CD4-positive, alpha-beta T cell treated with Interleukin-17A for 1 hour (primary cell): Measurements from ENCODE around the gene LYRM4.

ENCODE experiments used
- DNase-seq: peaks from one replicate; pipeline ENCODE4 v3.0.0-alpha.2; 2020

Gene LYRM4

DNA sequence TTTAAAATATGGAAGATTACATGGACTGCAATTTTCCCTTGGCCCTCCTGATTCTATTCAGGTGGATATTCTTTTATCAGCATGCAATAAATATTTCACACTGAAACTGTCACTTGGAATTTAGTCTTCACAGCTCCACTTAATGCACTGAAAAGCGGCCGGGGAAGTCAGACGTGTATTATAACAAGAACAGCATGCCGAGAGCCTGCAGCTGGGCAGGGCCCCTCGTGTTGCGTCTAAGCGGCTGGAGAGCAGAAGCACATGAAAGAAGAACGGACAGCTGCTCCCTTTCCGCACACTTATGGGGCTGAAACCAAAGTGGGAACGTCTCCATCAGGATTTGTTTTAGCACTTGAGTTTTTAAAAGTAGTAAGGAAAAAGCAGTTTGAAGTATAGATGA lies 57.2 kb downstream of the LYRM4 start:
- DNase-seq, result no peak

DNA sequence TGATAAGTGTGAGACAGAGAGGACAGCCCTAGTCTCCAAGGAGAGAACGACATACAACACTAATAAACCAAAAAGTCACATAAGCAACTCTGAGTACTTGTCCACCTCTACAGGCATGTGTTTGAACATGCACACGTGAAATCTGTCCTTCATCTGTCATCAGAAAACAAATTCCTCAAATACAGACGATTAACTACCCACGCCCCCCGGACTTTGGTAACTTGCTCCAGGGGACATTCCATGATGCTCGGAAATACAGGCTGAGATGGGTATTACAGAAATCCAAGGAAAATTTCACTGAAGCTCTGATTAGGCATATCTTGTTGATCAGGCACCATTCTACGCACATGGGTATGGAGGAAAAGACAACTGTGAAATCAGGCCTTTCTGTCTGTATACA lies 57.8 kb downstream of the LYRM4 start:
- DNase-seq, result no peak

DNA sequence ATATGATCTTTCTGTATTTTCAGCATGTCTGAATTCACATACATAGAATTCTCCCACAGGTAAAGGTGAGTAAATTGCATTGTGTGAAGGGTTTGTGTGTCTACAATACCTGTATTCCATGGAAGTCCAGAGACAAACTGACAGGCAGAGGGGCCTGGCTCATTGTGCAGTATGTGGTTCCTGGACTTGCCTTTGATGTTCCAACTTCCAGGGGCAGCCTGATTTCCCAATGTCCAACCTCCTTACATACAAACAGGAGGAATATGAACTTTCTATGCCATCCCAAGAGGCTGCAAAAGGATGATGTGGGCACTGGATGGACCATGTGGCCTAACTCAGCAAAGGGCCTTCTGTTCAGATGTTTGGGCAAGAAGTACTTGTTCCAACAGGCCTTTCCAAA lies 58.5 kb downstream of the LYRM4 start:
- no peak for DNase-seq

DNA sequence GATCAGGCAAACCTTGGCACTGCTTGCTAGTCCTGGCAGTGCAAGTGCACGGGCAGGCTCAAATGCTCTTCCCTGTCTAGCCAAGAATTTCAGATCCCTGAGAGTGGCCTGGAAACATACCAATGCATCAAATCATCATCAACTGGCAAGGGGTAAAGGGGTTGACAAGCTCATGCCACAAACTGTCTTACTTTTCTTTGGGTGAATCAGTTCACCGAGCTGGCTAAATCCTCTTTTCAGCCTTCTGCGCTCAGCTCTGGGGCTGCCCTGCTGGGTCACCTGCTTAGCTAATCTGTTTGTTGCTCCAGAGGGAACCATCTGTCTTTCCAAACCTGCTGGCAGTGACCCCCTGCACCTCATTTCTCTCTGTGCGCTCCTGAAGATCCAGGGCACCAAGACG lies 59.5 kb downstream of the LYRM4 start:
- DNase-seq, result no peak

DNA sequence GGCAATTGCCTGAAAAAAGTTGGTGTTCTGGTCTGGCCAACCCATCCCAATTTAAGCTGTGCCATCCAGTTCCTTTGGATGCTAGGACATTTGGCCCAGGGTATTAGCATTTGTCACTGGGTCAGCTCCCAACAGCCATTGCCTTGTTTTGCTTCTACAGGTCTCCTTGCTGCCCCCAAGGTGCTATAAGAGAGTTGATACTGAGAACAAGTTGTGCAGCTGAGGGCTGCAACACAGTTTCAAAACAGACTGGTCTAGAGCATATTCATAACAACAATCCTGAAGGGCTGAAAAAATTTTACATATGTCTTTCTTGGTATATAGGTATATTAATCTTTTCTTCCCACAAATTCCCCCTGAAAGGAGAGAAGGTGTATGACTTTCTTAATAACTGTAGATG lies 61.0 kb downstream of the LYRM4 start:
- no peak for DNase-seq

DNA sequence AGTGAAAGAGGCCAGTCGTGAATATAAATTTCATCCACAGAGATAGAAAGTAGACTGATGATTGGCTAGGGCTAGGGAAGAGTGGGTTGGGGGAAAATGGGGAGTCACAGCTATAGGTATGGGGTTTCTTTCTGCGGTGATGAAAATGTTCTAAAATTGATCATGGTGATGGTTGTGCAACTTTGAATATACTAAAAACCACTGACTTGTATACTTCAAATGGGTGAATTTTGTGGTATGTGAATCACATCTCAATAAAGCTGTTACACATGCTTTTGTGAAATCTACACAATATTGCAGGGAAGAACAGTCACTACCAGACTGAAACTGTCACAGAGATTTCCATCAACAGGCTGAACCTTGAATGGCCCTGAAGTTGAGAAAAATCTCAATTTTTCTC lies 61.5 kb downstream of the LYRM4 start:
- no peak for DNase-seq

DNA sequence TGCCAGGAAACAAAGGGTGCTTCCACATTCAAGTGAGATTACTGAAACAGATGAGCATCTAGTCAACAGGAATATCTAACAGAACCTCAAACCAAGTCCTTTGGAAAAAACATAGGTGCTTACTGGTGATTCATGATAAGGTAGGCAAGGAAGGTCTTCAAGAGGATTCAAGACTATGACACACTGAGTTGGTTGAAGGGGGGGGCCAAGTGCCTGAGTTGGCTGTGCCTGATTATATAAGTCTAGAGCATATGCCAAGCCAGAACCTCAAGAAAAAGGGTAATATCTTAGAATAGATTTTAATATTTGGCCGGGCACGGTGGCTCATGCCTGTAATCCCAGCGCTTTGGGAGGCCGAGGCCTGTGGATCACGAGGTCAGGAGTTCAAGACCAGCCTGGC lies 63.7 kb downstream of the LYRM4 start:
- no peak for DNase-seq

DNA sequence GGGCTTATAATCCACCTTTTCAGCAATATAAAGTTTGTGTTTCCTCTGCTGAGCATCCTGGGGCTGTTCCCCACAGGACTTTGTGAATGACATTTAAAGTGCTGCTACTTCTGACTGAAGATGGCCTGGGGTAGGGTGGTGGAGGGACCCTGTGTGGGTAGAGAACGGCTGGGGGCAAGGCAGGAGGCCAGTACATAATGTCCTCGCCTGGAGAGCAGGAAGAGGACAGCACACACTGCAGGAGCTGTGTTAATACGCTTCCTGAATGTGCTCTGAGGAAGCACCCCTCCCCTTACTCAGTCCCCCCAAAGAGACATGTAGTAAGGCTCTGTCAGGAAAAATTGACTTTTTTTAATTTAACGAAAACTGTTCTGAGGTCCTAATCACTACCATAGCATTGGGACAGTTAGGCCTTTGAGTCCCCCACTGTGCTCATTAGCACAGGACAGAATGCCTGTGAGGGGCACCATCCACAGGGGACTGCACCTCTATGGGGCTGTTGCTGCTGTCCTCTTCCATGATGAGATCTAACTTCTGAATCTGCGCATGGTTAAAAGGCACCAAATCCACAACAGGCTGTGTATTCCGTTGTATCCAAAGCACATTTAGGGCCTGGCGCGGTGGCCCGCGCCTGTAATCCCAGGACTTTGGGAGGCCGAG lies 68.5 kb downstream of the LYRM4 start:
- DNase-seq, result no peak

DNA sequence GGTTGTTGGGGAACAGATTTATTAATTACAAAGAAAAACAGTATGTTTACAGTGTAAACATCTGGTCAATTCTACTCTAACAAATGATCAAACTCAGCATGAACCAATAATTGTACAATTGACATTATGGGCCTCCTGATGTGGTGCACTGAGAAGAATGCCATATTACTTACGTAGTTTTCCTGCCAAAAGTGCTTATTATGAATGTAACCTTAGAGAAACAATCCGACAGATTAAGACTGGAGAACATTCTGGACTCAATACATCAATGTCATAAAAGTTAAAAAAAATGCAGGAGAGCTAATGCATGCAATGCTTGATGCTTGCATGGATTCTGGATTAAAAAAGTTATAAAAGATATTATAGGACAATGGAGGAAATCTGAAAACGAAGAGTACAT lies 69.0 kb downstream of the LYRM4 start:
- no peak for DNase-seq

DNA sequence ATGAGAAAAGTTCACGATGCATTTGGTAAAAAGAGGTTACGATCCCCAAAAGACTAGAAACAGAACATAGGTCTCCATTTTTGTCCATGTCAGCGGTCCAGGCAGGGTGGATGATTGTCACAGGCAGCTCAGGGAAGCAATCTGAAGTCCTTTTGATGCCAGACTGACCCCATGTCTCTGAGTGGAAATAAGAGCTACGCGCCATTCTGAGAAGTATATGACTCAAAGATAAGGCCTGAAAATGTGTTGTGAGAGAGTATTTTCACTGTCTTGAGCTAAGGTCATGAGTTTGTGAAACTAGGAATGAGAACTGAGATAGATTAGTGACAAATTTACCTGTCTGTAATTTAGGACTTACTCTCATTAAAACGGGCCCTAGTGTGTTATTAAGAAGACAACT lies 69.5 kb downstream of the LYRM4 start:
- no peak for DNase-seq

DNA sequence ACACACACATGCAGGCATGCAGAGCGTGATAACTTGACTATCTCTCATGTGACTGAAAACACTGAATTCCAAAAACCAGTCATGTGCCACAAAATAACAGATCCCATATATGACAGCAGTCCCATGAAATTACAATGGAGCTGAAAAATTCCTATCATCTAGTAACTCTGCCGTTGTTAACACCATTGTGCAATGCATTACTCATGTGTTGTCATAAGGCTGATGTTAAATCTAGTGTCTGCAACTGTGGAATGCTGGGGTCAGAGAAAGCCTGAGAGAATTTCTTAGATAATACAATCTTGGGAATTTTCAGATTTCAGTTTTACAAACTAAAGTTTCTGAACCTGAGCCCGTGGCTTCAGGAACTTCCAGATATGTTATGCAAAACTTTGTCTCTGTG lies 70.2 kb downstream of the LYRM4 start:
- no peak for DNase-seq

DNA sequence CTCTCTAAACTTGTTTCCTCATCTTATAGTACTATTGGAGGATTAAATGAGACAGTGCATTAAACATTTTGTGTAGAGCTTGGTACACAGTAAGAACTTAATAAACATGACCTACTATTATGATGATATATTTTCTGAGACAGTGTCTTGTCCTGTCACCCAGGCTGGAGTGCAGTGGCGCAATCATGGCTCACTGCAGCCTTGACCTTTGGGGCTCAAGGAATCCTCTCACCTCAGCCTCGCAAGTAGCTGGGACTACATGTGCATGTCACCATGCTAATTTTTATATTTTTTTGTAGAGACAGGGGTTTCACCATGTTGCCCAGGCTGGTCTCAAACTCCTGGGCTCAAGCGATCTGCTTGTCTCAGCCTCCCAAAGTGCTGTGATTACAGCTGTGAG lies 72.1 kb downstream of the LYRM4 start:
- DNase-seq, result no peak

DNA sequence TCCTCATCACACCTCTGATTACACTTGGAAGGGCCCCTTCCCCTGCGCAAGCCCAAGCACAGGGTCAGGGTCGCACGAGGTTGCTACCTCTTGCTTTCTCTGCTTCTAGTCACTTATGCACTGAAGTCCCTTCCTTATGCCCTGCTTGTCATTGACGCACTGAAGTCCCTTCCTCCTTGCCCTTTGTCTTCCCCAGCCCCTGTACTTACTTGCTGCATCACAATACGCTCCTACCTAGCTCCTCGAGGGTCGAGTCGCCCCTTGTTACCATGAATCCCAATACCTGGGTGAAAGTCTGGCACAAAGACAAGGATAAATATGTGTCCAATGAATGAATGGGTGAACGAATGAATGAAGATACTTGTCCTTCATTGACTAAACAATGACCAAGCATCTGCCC lies 75.9 kb downstream of the LYRM4 start:
- no peak for DNase-seq

DNA sequence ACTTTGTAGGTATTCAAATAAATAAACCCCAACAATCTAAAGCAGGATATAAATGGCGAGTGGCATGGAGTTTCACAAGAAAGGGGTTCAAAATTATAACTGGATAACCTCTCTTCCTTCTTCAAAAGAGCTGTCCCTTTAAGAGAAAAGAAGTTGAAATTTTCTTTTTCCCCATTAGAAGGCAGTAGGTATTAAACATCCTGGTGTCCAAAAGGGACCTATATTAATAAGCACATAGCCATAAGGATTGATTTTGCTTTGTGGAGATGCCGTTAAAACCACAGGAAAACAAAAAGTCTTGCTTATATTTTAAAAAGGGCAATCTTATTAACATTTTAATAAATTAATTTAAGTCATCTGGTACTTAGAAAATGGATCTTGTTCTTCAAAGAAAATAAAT lies 76.5 kb downstream of the LYRM4 start:
- no peak for DNase-seq

DNA sequence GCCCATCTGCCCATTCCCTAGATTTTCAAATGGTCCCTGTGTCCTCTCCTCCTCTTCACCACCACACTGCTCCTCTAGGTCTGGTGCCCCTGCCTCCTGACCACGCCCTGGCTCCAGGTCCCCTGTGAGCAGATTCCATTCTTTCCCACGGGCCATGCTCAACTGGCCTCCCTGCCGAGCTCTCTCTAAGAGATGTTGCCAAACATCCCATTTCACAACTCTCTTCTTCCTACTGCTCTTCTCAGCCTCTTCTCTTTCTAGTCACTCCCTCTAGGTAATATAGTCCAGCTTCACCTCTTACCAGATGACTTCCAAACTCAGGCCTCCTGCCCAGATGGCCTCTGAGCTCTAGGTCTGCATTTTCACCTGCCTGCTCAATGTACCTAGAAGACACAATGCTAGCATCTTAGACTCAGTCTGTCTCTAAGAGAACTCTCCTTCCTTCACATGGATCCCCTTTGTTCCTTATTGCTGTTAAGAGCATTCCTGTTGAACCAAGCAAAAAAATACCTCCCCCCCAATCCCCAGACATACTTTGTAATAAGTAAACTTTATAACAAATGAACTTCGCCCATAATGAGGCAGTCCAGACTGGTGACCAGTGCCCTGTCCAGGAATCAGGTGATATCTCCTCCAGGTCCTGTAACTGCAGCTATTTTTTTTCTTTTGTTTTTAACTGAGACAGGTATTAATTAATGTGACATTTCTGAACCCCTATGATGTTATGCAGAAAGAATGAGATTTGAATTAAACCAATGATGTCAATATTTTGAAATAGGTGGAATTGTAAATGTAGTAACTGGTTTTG lies 79.0 kb downstream of the LYRM4 start:
- no peak for DNase-seq

DNA sequence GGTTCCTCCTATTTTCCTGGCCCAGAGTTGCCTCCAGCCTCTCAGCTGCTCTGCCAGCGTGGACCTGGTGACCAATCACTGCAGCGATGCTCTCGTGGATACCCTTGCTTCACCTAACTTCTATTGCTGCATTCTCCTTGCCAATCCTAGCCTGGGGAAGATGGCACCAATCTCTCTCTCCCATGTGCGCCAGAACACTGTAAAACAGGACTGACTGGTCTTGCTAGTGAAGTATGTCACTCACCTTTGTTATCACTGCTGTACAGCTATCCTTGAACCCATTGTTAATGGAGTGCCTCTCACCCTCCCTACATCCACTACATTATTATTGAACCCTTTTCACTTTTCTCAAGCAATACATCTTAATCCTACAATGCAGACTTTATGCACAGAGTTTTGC lies 80.1 kb downstream of the LYRM4 start:
- DNase-seq, result no peak

DNA sequence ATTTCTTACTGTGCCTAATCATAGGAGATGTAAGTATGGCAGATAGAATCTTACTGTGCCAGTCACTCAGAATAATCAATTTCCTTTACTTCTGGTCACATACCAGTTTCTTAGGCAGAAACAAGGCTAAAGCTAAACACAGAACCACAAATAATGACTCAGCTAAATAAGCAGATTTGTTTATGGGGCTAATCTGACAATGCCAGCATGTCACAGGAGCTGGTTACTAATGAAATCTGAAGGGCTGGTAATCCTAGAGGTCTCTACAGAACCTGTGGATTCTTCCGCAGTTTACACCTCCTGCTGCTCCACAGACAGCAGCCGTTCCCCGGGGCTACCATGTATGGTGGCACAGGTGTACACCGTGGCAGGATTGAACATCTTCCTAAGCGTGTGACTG lies 80.8 kb downstream of the LYRM4 start:
- no peak for DNase-seq

DNA sequence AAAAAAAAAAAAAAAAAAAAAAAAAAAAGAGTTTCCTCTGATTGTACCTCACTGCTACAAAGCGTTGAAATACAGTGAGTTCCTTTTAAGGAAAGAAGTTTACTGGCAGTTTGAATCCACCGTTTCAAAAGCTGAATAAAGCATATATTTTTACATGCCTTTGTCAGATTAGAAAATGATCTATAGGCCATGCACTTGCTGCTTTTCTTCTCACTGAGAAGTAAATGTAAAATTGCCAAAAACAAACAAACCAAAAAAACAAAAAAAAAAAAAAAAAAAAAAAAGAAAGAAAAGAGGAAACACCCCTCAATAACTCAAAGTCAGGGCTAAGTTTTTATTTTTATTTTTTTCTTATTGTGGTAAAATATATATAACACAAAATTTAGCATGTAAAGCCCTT lies 81.9 kb downstream of the LYRM4 start:
- DNase-seq, result no peak

DNA sequence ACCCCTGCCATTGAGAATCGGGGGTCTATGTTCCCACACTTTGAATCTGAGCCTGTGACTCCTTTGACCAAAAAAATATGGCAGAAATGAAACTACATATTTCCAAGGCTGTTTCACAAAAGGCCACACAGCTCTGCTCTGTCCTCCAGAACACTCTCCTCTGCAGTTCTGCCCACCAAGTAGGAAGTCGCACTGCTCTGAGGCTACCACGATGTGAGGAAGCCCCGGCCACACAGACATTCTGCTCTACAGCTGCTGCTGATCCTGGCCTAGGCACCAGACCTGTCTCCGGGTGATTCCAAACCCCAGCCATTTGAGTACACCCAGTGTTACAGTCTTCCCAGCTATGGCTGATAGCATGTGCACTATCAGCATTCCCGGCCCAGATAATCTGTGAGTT lies 85.1 kb downstream of the LYRM4 start:
- DNase-seq, result peak; percentile 3

DNA sequence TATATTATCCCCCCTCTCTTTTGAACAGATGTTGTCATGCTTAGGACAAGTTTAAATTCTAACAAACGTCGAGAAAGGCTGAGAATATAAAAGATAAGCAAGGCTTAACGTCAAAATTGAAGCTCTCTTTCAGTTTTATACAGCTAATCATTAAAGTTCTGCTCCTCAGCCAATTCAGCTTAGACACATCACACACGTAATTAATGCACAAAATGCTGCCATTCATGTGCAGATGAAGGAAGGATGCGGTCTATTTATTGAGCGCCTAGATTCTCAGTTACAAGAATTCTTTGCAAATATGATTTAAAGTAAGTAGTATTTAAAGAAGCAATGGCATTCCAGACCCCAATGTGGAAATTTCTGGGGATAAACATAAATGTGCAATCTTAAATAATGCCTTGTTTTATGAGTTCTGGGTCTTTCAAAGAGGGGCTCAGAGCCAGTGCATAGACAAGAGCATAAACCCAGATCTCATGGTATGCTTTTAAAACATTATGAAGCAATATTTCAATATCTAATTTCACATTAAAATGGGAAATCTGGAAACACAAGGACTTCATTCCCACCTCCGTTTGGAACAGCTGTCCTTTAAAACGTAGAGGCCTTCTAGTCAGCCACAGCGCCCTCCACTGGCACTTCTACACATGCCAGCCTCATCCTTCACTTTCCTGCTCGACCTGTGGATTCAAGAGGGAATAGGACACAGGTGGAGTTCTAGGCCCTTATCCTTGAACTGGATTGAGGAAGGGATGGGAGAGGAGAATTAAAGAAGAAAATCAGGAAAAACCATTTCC lies 85.8 kb downstream of the LYRM4 start:
- DNase-seq, result peak; percentile 36

DNA sequence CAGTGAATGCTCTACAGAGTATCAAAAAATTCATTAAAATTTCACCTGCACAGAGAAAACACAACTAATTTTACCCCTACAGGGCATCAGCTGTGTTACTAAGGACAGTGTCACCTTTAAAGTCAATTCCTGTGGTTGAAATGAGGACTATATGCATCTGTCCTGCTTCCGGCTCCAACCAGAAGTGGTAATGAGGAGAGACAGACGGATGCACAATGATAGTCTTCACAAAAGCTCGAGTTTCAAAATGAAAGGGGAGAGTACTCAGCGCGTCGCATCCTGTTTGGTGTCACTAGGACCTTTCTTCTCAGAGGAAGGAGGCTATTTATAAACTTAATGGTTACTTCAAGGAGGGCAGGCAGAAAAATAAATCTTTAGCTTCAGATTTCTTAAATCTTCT lies 86.5 kb downstream of the LYRM4 start:
- DNase-seq, result peak; percentile 81

DNA sequence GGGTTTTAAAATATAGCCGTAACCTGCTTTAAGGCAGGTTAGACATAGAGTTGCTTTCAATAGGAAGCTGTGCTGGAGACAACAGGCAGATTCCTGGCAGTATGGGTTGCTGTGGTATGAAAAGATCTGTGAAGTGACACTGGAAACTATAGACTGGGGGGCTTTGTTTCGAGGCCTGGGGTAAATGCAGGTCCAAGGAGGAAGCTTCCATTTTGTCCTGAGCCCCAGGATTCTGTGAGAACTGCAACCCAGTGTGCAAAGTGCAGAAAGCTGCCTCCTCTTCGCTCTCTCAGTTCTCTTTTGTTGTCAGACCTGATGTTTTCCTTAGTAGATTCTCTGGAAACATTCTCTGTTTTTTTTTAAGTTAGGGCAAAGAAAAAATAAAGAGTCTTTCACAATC lies 86.9 kb downstream of the LYRM4 start:
- no peak for DNase-seq

DNA sequence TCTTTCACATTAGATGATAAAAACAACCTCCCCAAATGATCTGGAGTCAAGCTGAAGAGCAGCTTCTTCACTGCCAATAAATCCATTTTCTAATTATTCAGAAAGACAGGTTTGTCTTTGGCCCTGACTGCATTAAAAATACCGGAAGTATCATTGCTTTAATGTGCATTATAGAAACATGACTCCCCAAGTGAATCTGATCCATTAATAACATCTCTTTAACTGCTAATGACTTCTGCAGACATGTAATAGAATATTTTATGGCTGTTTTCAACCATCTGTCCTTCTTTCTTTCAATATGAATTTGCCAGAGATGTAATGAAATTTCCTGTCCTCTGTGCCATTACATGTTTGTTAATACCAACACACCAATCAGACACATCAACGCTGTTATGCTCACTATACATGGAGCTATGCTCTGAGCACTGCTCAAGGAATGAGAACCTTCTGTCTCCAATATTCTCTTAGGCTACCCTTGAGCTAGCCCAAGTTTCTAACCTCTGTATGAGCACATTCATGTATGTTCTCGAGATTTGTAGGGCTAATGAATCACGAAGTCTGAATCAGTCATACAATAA lies 87.8 kb downstream of the LYRM4 start:
- DNase-seq, result no peak
